Progenitor cell of endocrine pancreas (in vitro differentiated cells): Measurements from ENCODE around the gene FBXO47. TPM values are rescaled to one million over a fixed set of nuclear protein-coding genes. Genes with fewer than 3 reads are reported as not detected.
A peak's percentile ranks its signal among the peaks of the same experiment; 100 is the strongest.

Experiments used
- DNase-seq: peaks from one replicate; pipeline ENCODE4 v3.0.0; 2021; ENCODE audit warnings: low spot score; ENCODE audit not compliant: unreplicated experiment
- H3K27ac Mint-ChIP-seq: 2 replicates; pipeline ENCODE4 v1.8.0; 2021; ENCODE audit warnings: mild to moderate bottlenecking, moderate library complexity, mixed read lengths
- H3K27me3 Mint-ChIP-seq: 2 replicates; pipeline ENCODE4 v1.8.0; 2021; ENCODE audit warnings: mixed read lengths
- H3K36me3 Mint-ChIP-seq: 2 replicates; pipeline ENCODE4 v1.8.0; 2022; ENCODE audit warnings: mixed read lengths; ENCODE audit not compliant: insufficient read depth
- H3K4me1 Mint-ChIP-seq: 2 replicates; pipeline ENCODE4 v1.8.0; 2021; ENCODE audit warnings: low read depth, mixed read lengths
- H3K4me3 Mint-ChIP-seq: 2 replicates; pipeline ENCODE4 v1.8.0; 2021; ENCODE audit warnings: low read depth, mild to moderate bottlenecking, moderate library complexity, mixed read lengths
- H3K9me3 Mint-ChIP-seq: 2 replicates; pipeline ENCODE4 v1.8.0; 2021; ENCODE audit warnings: low read depth, mixed read lengths
- total RNA-seq: library from RNA; stranded (reverse); gene quantifications from 2 replicates; pipeline ENCODE4 v1.2.1, GENCODE V29; 2021
- TF ChIP-seq, protein P1 (sequence below): fragments of 200-600 bp; sonication (generic); IDR thresholded peaks from one replicate; pipeline ENCODE4 v1.5.0; 2021; ENCODE audit warnings: antibody characterized with exemption, mild to moderate bottlenecking; ENCODE audit not compliant: unreplicated experiment

Gene FBXO47
- total RNA-seq, 1 donor from 2014 or later, result not detected

DNA sequence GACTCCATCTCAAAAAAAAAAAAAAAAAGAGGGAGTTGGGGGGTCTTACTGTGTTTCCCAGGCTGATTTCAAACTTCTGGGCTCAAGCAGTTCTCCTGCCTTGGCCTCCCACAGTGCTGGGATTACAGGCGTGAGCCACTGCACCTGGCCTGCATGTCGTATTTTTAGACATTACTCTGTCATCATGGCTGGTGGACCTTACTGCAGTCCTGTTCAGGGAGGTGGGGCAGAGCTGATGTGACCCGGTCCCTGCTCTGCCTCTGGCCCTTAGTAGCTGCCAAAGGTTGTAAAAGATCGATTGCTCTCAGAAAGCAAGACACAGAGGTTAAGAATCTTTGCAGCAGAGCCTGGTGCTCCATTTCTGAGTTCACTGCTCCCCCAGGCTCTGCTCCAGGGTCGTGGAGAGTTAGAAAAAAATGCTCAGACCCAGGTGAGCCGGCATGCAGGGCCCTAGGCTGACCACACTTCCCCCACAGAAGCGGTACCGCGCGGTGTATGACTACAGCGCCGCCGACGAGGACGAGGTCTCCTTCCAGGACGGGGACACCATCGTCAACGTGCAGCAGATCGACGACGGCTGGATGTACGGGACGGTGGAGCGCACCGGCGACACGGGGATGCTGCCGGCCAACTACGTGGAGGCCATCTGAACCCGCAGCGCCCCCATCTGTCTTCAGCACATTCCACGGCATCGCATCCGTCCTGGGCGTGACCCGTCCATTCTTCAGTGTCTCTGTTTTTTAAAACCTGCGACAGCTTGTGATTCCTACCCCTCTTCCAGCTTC, 48.9 kb downstream of the FBXO47 start:
- TF ChIP-seq, protein P1, sequence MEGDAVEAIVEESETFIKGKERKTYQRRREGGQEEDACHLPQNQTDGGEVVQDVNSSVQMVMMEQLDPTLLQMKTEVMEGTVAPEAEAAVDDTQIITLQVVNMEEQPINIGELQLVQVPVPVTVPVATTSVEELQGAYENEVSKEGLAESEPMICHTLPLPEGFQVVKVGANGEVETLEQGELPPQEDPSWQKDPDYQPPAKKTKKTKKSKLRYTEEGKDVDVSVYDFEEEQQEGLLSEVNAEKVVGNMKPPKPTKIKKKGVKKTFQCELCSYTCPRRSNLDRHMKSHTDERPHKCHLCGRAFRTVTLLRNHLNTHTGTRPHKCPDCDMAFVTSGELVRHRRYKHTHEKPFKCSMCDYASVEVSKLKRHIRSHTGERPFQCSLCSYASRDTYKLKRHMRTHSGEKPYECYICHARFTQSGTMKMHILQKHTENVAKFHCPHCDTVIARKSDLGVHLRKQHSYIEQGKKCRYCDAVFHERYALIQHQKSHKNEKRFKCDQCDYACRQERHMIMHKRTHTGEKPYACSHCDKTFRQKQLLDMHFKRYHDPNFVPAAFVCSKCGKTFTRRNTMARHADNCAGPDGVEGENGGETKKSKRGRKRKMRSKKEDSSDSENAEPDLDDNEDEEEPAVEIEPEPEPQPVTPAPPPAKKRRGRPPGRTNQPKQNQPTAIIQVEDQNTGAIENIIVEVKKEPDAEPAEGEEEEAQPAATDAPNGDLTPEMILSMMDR, result no peak
- Mint-ChIP-seq H3K36me3 (peaks cover 16% of the 10 kb centered on the region), H3K27me3 (no peaks in the 10 kb centered on the region), H3K9me3 (no peaks in the 10 kb centered on the region), H3K27ac (no peak overlapping the region), H3K4me3 (no peak overlapping the region), H3K4me1 (no peaks in the 10 kb centered on the region)
- no peak for DNase-seq

DNA sequence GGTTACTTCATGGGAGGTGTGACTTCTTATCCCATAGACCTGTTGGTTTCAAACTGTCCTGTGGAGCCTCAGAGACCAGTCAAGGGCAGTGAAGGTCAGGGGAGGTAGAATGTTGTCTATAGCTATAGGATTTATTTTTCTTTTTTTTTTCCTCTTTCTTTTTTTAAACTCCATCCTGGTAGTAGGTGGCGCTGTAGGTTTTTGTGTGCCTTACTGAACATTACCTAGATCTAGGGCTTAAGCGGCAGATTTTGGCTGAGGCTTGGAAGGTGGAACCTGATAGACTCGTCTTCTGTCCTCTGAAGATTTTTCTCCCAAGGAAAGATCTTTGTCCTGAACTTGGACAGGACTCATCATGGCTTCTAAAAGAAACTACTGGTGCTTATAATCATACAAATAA, 49.9 kb downstream of the FBXO47 start:
- no peaks in the 10 kb centered on the region for H3K27me3 Mint-ChIP-seq
- H3K27ac Mint-ChIP-seq, result no peak overlapping the region
- H3K4me1 Mint-ChIP-seq, result no peaks in the 10 kb centered on the region
- peaks cover 16% of the 10 kb centered on the region for H3K36me3 Mint-ChIP-seq
- TF ChIP-seq, protein P1, result no peak
- DNase-seq, result no peak
- no peak overlapping the region for H3K4me3 Mint-ChIP-seq
- no peaks in the 10 kb centered on the region for H3K9me3 Mint-ChIP-seq

DNA sequence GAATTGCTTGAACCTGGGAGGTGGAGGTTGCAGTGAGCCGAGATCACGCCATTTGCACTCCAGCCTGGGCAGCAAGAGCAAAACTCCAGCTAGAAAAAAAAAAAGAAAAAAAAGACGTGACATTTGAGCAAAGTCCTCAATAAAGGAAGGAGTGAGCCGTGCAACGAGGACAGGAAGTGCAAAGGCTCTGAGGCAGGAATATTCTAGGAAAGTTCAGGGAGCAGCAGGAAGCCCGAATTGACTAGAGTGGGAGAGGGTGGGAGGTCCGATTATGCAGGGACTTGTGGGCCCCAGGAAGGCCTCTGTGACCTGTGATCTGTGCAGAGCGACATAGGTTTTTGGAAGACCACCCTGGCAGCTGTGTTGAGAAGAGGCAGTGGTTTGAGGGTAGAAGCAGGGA, 50.4 kb downstream of the FBXO47 start:
- Mint-ChIP-seq H3K9me3 (no peaks in the 10 kb centered on the region), H3K27me3 (no peaks in the 10 kb centered on the region), H3K4me3 (no peak overlapping the region), H3K36me3 (peaks cover 16% of the 10 kb centered on the region), H3K27ac (no peak overlapping the region), H3K4me1 (no peaks in the 10 kb centered on the region)
- no peak for DNase-seq
- TF ChIP-seq, protein P1, result no peak

DNA sequence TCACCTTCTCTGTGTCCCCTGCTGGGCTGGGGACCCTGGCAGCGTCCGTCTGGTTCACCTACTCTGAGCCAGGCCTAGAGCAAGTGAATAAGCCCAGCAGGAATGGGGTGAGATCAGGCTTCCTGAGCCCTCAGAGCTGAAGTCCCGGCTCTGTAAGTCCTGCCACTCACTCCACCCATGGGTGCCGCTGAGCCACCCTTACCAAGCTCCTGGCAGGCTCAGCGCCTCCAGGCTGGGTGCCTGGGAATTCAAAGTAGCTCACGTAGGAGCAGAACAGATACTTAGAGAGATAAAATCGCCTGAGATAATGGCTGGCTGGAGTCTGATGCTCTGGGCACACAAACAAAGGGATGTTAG, 51.6 kb downstream of the FBXO47 start:
- Mint-ChIP-seq H3K27ac (no peak overlapping the region), H3K27me3 (no peaks in the 10 kb centered on the region), H3K9me3 (no peaks in the 10 kb centered on the region), H3K4me1 (no peaks in the 10 kb centered on the region), H3K4me3 (no peak overlapping the region), H3K36me3 (peaks cover 16% of the 10 kb centered on the region)
- TF ChIP-seq, protein P1, result no peak
- DNase-seq, result no peak

DNA sequence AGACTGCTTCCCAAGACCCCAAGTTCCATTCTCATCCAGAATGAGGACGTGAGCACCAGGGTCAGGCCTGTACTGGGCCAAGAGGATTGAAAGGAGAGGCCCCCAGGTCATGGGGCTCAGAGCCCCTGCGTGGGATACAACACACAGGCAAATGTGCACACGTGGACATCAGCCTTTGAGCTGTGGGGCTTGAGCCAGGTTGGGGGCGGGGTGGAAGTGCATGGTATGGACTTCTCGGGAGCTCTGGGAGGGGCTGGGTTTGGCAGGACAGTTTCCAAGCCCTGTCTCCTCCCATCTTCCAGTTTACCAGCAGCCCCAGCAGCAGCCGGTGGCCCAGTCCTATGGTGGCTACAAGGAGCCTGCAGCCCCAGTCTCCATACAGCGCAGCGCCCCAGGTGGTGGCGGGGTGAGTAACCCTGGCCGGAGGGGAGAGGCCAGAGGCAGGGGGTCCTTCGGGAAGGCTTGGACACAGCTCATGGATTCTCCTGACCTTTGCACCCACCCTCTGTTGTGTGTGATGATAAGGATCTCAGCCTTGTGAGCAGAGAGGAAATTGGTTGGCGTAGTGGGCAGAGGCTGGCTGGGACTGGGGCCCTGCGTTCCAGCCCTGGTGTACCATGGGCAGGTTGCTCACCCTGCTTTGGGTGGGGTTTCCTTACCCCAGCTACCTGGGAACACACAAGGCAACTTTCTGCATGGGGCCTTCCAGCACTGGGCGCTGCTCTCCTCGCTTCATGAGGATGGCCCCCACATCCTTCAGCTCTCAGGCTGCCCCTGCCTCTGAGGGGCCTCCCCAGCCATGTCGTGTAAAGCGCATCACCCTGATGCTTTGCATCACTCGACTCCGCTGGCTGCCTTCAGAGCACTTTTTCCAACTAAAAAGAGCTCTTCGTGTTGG, 52.2 kb downstream of the FBXO47 start:
- Mint-ChIP-seq H3K4me1 (no peaks in the 10 kb centered on the region), H3K9me3 (no peaks in the 10 kb centered on the region), H3K4me3 (no peak overlapping the region), H3K27ac (peak overlapping the region; percentile 74), H3K27me3 (no peaks in the 10 kb centered on the region), H3K36me3 (peaks cover 16% of the 10 kb centered on the region)
- TF ChIP-seq, protein P1, result peak; percentile 21
- no peak for DNase-seq
